NOMO-1 treated with dmso at 0.1 percent for 144 hours (cell line): ENCODE results near the gene CHN2.
"Not testable (repeated sequence)": the region's sequence is repeated elsewhere in the genome, so short reads cannot be mapped to it uniquely, and the experiment has no call there.

Source experiments
- DNase-seq: peaks from one replicate; lab custom pipeline; 2025; ENCODE audit not compliant: unreplicated experiment; lab: John Stamatoyannopoulos, UW

The CHN2 gene

GRCh38 chr7:29189743-29190201 is 4.8 kb upstream of the CHN2 start:
- DNase-seq = peak; percentile 7

- DNase-seq = no peak
These were observed 4.1 kb upstream of the CHN2 start for GRCh38 chr7:29190349-29191045.

GRCh38 chr7:29192323-29192722 is 2.3 kb upstream of the CHN2 start:
- no peak for DNase-seq

GRCh38 chr7:29192811-29193210 is 1.8 kb upstream of the CHN2 start:
- DNase-seq = no peak

GRCh38 chr7:29193316-29194205 is 1.0 kb upstream of the CHN2 start:
- DNase-seq = no peak

GRCh38 chr7:29194206-29194593 is 375 bp upstream of the CHN2 start:
- DNase-seq = no peak

GRCh38 chr7:29196191-29196590 is 1.6 kb downstream of the CHN2 start:
- no peak for DNase-seq

GRCh38 chr7:29196971-29197595 is 2.5 kb downstream of the CHN2 start:
- DNase-seq = no peak

GRCh38 chr7:29197916-29198315 is 3.3 kb downstream of the CHN2 start:
- DNase-seq = no peak

GRCh38 chr7:29199776-29200175 is 5.2 kb downstream of the CHN2 start:
- DNase-seq = no peak

GRCh38 chr7:29202651-29203069 is 8.1 kb downstream of the CHN2 start:
- DNase-seq = peak; percentile 79

- peak; percentile 35 for DNase-seq
These were observed 10.1 kb downstream of the CHN2 start for GRCh38 chr7:29204491-29205272.

GRCh38 chr7:29207162-29207801 is 12.7 kb downstream of the CHN2 start:
- peak; percentile 65 for DNase-seq

- no peak for DNase-seq
These were observed 14.1 kb downstream of the CHN2 start for GRCh38 chr7:29208410-29209250.

GRCh38 chr7:29209745-29210144 is 15.2 kb downstream of the CHN2 start:
- no peak for DNase-seq

- DNase-seq = not testable (repeated sequence)
These were observed 18.2 kb downstream of the CHN2 start for GRCh38 chr7:29212736-29213135.

- DNase-seq = no peak
These were observed 19.5 kb downstream of the CHN2 start for GRCh38 chr7:29214056-29214455.

- DNase-seq = no peak
These were observed 20.2 kb downstream of the CHN2 start for GRCh38 chr7:29214816-29215215.

GRCh38 chr7:29216128-29216527 is 21.6 kb downstream of the CHN2 start:
- DNase-seq = no peak

GRCh38 chr7:29217113-29217512 is 22.5 kb downstream of the CHN2 start:
- no peak for DNase-seq
